Mucosa of descending colon (tissue), 3 donors: Measurements from ENCODE around the gene BNC2. TPM values are rescaled to one million over a fixed set of nuclear protein-coding genes. Genes with fewer than 3 reads are reported as not detected.
A peak's percentile ranks its signal among the peaks of the same experiment; 100 is the strongest.

Experiments used
- ATAC-seq: fragments of 200-7000 bp; cut with Tn5 transposase; one replicate; pipeline ENCODE4 v1.9.1; 2020; ENCODE audit warnings: mild to moderate bottlenecking, moderate library complexity
- DNase-seq, 3 donors: peaks; one replicate each; pipeline ENCODE4 v3.0.0-alpha.2; 2020
- H3K36me3 ChIP-seq: fragments of 200-600 bp; one replicate; pipeline ENCODE4 v1.8.0; 2021; ENCODE audit warnings: low read depth, mild to moderate bottlenecking
- H3K4me1 ChIP-seq: fragments of 200-600 bp; one replicate; pipeline ENCODE4 v1.8.0; 2021; ENCODE audit warnings: low read depth, mild to moderate bottlenecking
- H3K4me3 ChIP-seq: fragments of 200-600 bp; one replicate; pipeline ENCODE4 v1.8.0; 2021; ENCODE audit warnings: mild to moderate bottlenecking
- H3K9me3 ChIP-seq: fragments of 200-600 bp; one replicate; pipeline ENCODE4 v1.8.0; 2021; ENCODE audit warnings: mild to moderate bottlenecking
- CTCF ChIP-seq: fragments of 200-600 bp; IDR thresholded peaks from one replicate; pipeline ENCODE4 v1.8.0; 2022; ENCODE audit warnings: antibody characterized with exemption, mild to moderate bottlenecking
- intact Hi-C, 2 donors: fragments of 100-400 bp; cut with DNase I in 1 of 2; cut with micrococcal nuclease in 1 of 2; formaldehyde crosslinking; loops; one replicate each; pipeline versions ENCODE4 v1.11.0 to v1.11.1; 2022; cut with DNase I, micrococcal nuclease
- total RNA-seq, 3 donors: library from RNA; stranded (reverse); fragmentation: NEBNext Ultra II Directional in 2 of 3; extraction: Animal tissue kit (Norgen Biotek cat#: 25700) in 2 of 3; gene quantifications; one replicate each; pipeline versions ENCODE4 v1.2.1 to v1.2.4, GENCODE V29; 2021 to 2023
- donor health status: DM: no; HTN: no; CAD: no; lungs with moderate emphysema.
- donor health status: DM: no; HTN: no; CAD: no.
- donor health status: DM: no; HTN: yes; CAD: no.

The BNC2 gene
- total RNA-seq, 3 donors from 2014 or later: 8.2 to 192 (median 12.0) TPM

- no peak for TF ChIP-seq CTCF
- ATAC-seq (no peak), DNase-seq (no peak)
- intact Hi-C loops: loop anchor here in 1 of 2 donors (10.0 kb wide), 1 partner anchor 75 kb away; no protein-coding TSS in a partner anchor
- Histone ChIP-seq H3K4me1 (no peaks in the 10 kb centered on the region), H3K36me3 (no peaks in the 10 kb centered on the region), H3K9me3 (no peaks in the 10 kb centered on the region), H3K4me3 (no peak overlapping the region)
These were observed 160.5 kb downstream of the BNC2 start for GRCh38 chr9:16709924-16710323.

GRCh38 chr9:16708656-16709435, 161.6 kb downstream of the BNC2 start:
- intact Hi-C loops: loop anchor here in 1 of 2 donors (10.0 kb wide), 1 partner anchor 74 kb away; no protein-coding TSS in a partner anchor
- DNase-seq (no peak), ATAC-seq (no peak)
- H3K4me1 ChIP-seq: no peaks in the 10 kb centered on the region
- TF ChIP-seq CTCF: no peak
- no peak overlapping the region for H3K4me3 ChIP-seq
- no peaks in the 10 kb centered on the region for H3K9me3 ChIP-seq
- no peaks in the 10 kb centered on the region for H3K36me3 ChIP-seq

GRCh38 chr9:16705111-16705604, 165.3 kb downstream of the BNC2 start:
- DNase-seq: peak; percentile 41 to 76 (median 53)
- no peak for TF ChIP-seq CTCF
- intact Hi-C loops: loop anchor here in 1 of 2 donors (10.0 kb wide), 1 partner anchor 70 kb away; no protein-coding TSS in a partner anchor
- Histone ChIP-seq H3K4me3 (no peak overlapping the region), H3K36me3 (no peaks in the 10 kb centered on the region), H3K9me3 (no peaks in the 10 kb centered on the region), H3K4me1 (no peaks in the 10 kb centered on the region)
- ATAC-seq: peak; percentile 63

- no peak for TF ChIP-seq CTCF
- Histone ChIP-seq H3K4me3 (no peak overlapping the region), H3K9me3 (no peaks in the 10 kb centered on the region), H3K36me3 (no peaks in the 10 kb centered on the region), H3K4me1 (no peaks in the 10 kb centered on the region)
- ATAC-seq (peak; percentile 26), DNase-seq (peak in 2 of 3 donors; percentile 17 to 55)
- intact Hi-C loops: loop anchor here in 1 of 2 donors (10.0 kb wide), 1 partner anchor 70 kb away; no protein-coding TSS in a partner anchor
These were observed 166.1 kb downstream of the BNC2 start for GRCh38 chr9:16704116-16705110.

GRCh38 chr9:16701347-16701746, 169.1 kb downstream of the BNC2 start:
- no peaks in the 10 kb centered on the region for H3K9me3 ChIP-seq
- TF ChIP-seq CTCF: no peak
- no peaks in the 10 kb centered on the region for H3K36me3 ChIP-seq
- ATAC-seq (no peak), DNase-seq (no peak)
- no peak overlapping the region for H3K4me3 ChIP-seq
- H3K4me1 ChIP-seq: no peaks in the 10 kb centered on the region
- intact Hi-C loops: loop anchor here in 1 of 2 donors (10.0 kb wide), 1 partner anchor 67 kb away; no protein-coding TSS in a partner anchor
